GM21367 (cell line): ENCODE data around the gene NOTUM.
"Not testable (repeated sequence)": the region's sequence is repeated elsewhere in the genome, so short reads cannot be mapped to it uniquely, and the experiment has no call there.

ENCODE experiments used
- ATAC-seq: cut with Tn5 transposase; IDR thresholded peaks from one replicate; pipeline ENCODE4 v1.9.1; 2021; ENCODE audit not compliant: unreplicated experiment

The NOTUM gene

GRCh38 chr17:81958633-81959342 is 2.2 kb downstream of the NOTUM start:
- ATAC-seq, result no peak

GRCh38 chr17:81957691-81958432 is 3.1 kb downstream of the NOTUM start:
- ATAC-seq, result no peak

- ATAC-seq, result no peak
Measured at GRCh38 chr17:81956607-81957589, 4.1 kb downstream of the NOTUM start.

- no peak for ATAC-seq
Measured at GRCh38 chr17:81955756-81956544, 5.0 kb downstream of the NOTUM start.

- no peak for ATAC-seq
Measured at GRCh38 chr17:81955058-81955681, 5.8 kb downstream of the NOTUM start.

GRCh38 chr17:81954131-81955057 is 6.6 kb downstream of the NOTUM start:
- ATAC-seq, result no peak

- not testable (repeated sequence) for ATAC-seq
Measured at GRCh38 chr17:81953443-81953842, 7.5 kb downstream of the NOTUM start.

- ATAC-seq, result no peak
Measured at GRCh38 chr17:81952792-81953228, 8.2 kb downstream of the NOTUM start.

- no peak for ATAC-seq
Measured at GRCh38 chr17:81951785-81952684, 9.0 kb downstream of the NOTUM start.

GRCh38 chr17:81950501-81950900 is 10.5 kb downstream of the NOTUM start:
- no peak for ATAC-seq

GRCh38 chr17:81948635-81949378 is 12.2 kb downstream of the NOTUM start:
- no peak for ATAC-seq

GRCh38 chr17:81947189-81947588 is 13.8 kb downstream of the NOTUM start, which contains the start of gene MYADML2:
Gene MYADML2 (minus strand): TSS chr17:81947233. CDS start chr17:81941741, 5,492 bp downstream.
- ATAC-seq, result no peak

GRCh38 chr17:81944858-81945257 is 16.1 kb downstream of the NOTUM start:
- ATAC-seq, result no peak

GRCh38 chr17:81942167-81942553 is 18.8 kb downstream of the NOTUM start:
- ATAC-seq, result no peak

GRCh38 chr17:81941484-81942166 is 19.4 kb downstream of the NOTUM start:
- no peak for ATAC-seq
